Astrocyte (in vitro differentiated cells and primary cell): ENCODE measurements around the gene CA10.

Source experiments
- CTCF ChIP-seq: IDR thresholded peaks from 2 replicates; pipeline ENCODE4 v1.5.1; 2011; ENCODE audit warnings: low read depth, mild to moderate bottlenecking, inconsistent platforms, low read length, moderate library complexity; ENCODE audit not compliant: insufficient read depth
- EZH2 ChIP-seq: IDR thresholded peaks from 2 replicates; pipeline ENCODE4 v1.6.1; 2012; ENCODE audit warnings: mild to moderate bottlenecking, low read length, inconsistent platforms; ENCODE audit not compliant: insufficient read depth

DNA sequence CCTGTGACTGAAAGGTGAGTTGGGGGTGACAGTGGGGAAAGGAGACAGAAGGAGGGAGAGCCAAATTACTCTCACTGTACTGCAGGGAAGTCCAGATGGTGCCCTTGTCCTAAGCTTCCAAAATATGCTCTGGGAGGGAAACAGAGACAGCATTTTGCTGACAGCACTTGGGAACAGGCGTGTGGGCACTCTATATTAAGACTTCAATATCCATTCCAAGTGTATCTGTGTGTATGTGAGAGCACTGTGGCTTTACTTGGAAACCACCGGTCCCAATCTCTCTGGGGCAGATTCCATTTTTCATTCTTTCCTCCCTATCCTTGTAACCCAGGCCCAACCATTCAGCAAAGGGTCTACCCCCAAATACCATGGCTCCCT lies 490.8 kb downstream of the CA10 start:
- no peak for TF ChIP-seq CTCF
- TF ChIP-seq EZH2, result no peak
